Liver (tissue), 9 donors: Measurements from ENCODE around the gene RASGRP1. TPM values are rescaled to one million over a fixed set of nuclear protein-coding genes. Genes with fewer than 3 reads are reported as not detected.

Experiments
- DNase-seq: peaks from one replicate; pipeline ENCODE4 v3.0.0-alpha.2; 2017; ENCODE audit warnings: low spot score
- H3K27ac ChIP-seq, 2 donors: one replicate each; pipeline ENCODE4 v1.7.0; 2013; ENCODE audit warnings: inconsistent platforms in 2 of 2, low read length in 2 of 2, control low read depth in 1 of 2, low read depth in 1 of 2, mild to moderate bottlenecking in 1 of 2
- H3K27me3 ChIP-seq, 4 donors: one replicate each; pipeline versions ENCODE4 v1.6.1 to v1.7.0; 2013; ENCODE audit warnings: low read length in 3 of 4, inconsistent platforms in 1 of 4, mild to moderate bottlenecking in 1 of 4, moderate library complexity in 1 of 4; ENCODE audit not compliant: control insufficient read depth in 4 of 4, insufficient read depth in 4 of 4
- H3K36me3 ChIP-seq, 4 donors: one replicate each; pipeline versions ENCODE4 v1.6.1 to v1.7.0; 2013; ENCODE audit warnings: low read length in 3 of 4, mild to moderate bottlenecking in 3 of 4, low read depth in 1 of 4, moderate library complexity in 1 of 4; ENCODE audit not compliant: control insufficient read depth in 4 of 4, insufficient read depth in 3 of 4
- H3K4me1 ChIP-seq, 4 donors: one replicate each; pipeline versions ENCODE4 v1.6.1 to v1.7.0; 2013; ENCODE audit warnings: low read length in 3 of 4, mild to moderate bottlenecking in 3 of 4, moderate library complexity in 1 of 4; ENCODE audit not compliant: control insufficient read depth in 4 of 4, insufficient read depth in 4 of 4
- H3K4me3 ChIP-seq, 3 donors: one replicate each; pipeline versions ENCODE4 v1.6.1 to v1.7.0; 2013; ENCODE audit warnings: low read length in 3 of 3, control low read depth in 1 of 3, low read depth in 1 of 3, mild to moderate bottlenecking in 1 of 3
- H3K9ac ChIP-seq, 2 donors: one replicate each; pipeline ENCODE4 v1.7.0; 2013; ENCODE audit warnings: low read length in 2 of 2, mild to moderate bottlenecking in 2 of 2, moderate library complexity in 2 of 2, control low read depth in 1 of 2, low read depth in 1 of 2
- H3K9me3 ChIP-seq, 4 donors: one replicate each; pipeline versions ENCODE4 v1.6.1 to v1.7.0; 2013; ENCODE audit warnings: low read length in 3 of 4; ENCODE audit not compliant: control insufficient read depth in 4 of 4
- EGR1 ChIP-seq, 2 donors: IDR thresholded peaks; 2 replicates each; pipeline ENCODE4 v1.6.1; 2016 to 2018; ENCODE audit warnings: antibody characterized with exemption in 2 of 2, low read depth in 2 of 2
- FOXA1 ChIP-seq: IDR thresholded peaks from 2 replicates; pipeline ENCODE4 v1.6.1; 2016; ENCODE audit warnings: antibody characterized with exemption
- FOXA2 ChIP-seq: IDR thresholded peaks from 2 replicates; pipeline ENCODE4 v1.6.1; 2016; ENCODE audit warnings: antibody characterized with exemption
- GABPA ChIP-seq, 2 donors: IDR thresholded peaks in 1 of 2; conservative IDR thresholded peaks in 1 of 2; 2 replicates each; pipeline ENCODE4 v1.6.1; 2016; ENCODE audit warnings: antibody characterized with exemption in 2 of 2, mild to moderate bottlenecking in 1 of 2, moderate library complexity in 1 of 2
- HNF4A ChIP-seq, 2 donors: conservative IDR thresholded peaks; 2 replicates each; pipeline ENCODE4 v1.6.1; 2016; ENCODE audit warnings: antibody characterized with exemption in 2 of 2, mild to moderate bottlenecking in 2 of 2
- HNF4G ChIP-seq: IDR thresholded peaks from 2 replicates; pipeline ENCODE4 v1.6.1; 2016; ENCODE audit warnings: antibody characterized with exemption
- JUND ChIP-seq, 2 donors: IDR thresholded peaks; 2 replicates each; pipeline ENCODE4 v1.6.1; 2016; ENCODE audit warnings: antibody characterized with exemption in 2 of 2
- NR2F2 ChIP-seq: IDR thresholded peaks from 2 replicates; pipeline ENCODE4 v1.6.1; 2016; ENCODE audit warnings: antibody characterized with exemption
- RAD21 ChIP-seq, 2 donors: IDR thresholded peaks; 2 replicates each; pipeline ENCODE4 v1.6.1; 2016; ENCODE audit warnings: antibody characterized with exemption in 2 of 2, mild to moderate bottlenecking in 2 of 2
- RXRA ChIP-seq, 2 donors: IDR thresholded peaks; 2 replicates each; pipeline ENCODE4 v1.6.1; 2017 to 2018; ENCODE audit warnings: antibody characterized with exemption in 2 of 2, mild to moderate bottlenecking in 1 of 2
- SP1 ChIP-seq: IDR thresholded peaks from 2 replicates; pipeline ENCODE4 v1.6.1; 2018; ENCODE audit warnings: antibody characterized with exemption, mild to moderate bottlenecking
- TAF1 ChIP-seq: conservative IDR thresholded peaks from 2 replicates; pipeline ENCODE4 v1.6.1; 2016; ENCODE audit warnings: antibody characterized with exemption, mild to moderate bottlenecking
- YY1 ChIP-seq: IDR thresholded peaks from 2 replicates; pipeline ENCODE4 v1.6.1; 2016; ENCODE audit warnings: antibody characterized with exemption, mild to moderate bottlenecking
- WGBS: extraction: QIAGEN DNeasy Blood & Tissue Kit; methylation state at CpG from one replicate; pipeline ENCODE4 v1.1.7; 2013; 5-methylcytosine and 5-hydroxymethylcytosine counted together
- polyA plus RNA-seq, 2 donors: library from polyadenylated mRNA; stranded (reverse) in 1 of 2; unstranded in 1 of 2; fragments of 200-250 nt in 1 of 2; fragments of >200 nt in 1 of 2; fragmentation: Nextera tagmentation in 1 of 2; extraction: Ambion mirVana in 1 of 2; gene quantifications; one replicate each; pipeline versions ENCODE4 v1.2.1 to v1.2.3, GENCODE V29; 2013 to 2015
- total RNA-seq, 2 donors: library from RNA; depleted of rRNA; stranded (reverse); fragments of >200 nt; gene quantifications; one replicate each; pipeline ENCODE4 v1.2.3, GENCODE V29; 2014
- TF ChIP-seq, protein P1 (sequence below): IDR thresholded peaks from 2 replicates; pipeline ENCODE4 v1.6.1; 2016; ENCODE audit warnings: antibody characterized with exemption
- TF ChIP-seq, protein P2 (sequence below): IDR thresholded peaks from 2 replicates; pipeline ENCODE4 v1.6.1; 2016; ENCODE audit warnings: antibody characterized with exemption
- TF ChIP-seq, protein P3 (sequence below): IDR thresholded peaks from 2 replicates; pipeline ENCODE4 v1.6.1; 2016; ENCODE audit warnings: antibody characterized with exemption, mild to moderate bottlenecking
- TF ChIP-seq, protein P4 (sequence below): fragments of 150-350 bp; IDR thresholded peaks from 2 replicates; pipeline ENCODE4 v1.5.1; 2017; ENCODE audit warnings: improper control_type of control experiment, low read depth, low read length; ENCODE audit not compliant: missing input control
- TF ChIP-seq, protein P5 (sequence below): IDR thresholded peaks from 2 replicates; pipeline ENCODE4 v1.6.1; 2016; ENCODE audit warnings: antibody characterized with exemption
- donor health status: healthy.
- donor health status: healthy.
- donor health status: healthy.
- donor health status: healthy.
- donor health status: healthy.

Gene RASGRP1
- total and polyA plus RNA-seq, 4 donors: 0.17 to 0.75 (median 0.47) TPM

DNA sequence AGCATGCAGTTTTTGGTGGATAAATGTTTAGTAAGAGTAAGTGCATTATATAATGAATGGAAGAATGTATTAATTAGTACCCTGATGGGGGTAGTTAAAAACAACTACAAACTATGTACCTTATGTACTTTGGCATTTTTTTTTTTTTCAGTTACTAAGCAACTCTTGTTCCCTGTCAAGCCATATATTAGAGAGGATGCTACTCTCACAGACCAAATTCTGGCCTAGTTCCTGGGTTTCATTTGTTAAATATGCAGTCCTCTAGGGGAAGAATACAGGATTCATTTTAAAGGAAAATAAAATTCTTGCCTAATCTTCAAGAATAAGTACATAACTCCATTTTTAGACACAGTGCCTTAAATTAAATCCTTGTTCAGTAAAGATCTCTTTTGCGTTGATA, 93.8 kb downstream of the RASGRP1 start (continued):
- TF ChIP-seq, protein P1, sequence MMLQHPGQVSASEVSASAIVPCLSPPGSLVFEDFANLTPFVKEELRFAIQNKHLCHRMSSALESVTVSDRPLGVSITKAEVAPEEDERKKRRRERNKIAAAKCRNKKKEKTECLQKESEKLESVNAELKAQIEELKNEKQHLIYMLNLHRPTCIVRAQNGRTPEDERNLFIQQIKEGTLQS: no peak

DNA sequence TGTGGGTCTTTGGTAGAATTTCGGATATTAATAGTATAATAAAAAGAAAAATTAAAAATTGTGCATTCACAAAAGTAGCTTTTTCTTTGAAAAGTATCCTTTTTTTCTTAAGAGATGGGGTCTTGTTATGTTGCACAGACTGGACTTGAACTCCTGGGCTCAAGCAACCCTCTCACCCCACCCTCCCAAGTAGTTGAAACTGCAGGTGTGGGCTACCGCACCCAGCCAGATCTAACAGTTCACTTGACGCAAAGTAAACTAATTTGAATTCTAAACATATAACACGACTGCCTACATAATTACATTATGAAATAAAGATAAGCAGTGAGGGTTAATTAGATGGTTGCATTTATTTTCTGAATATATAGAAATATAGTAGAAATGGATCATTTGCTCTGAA, 99.9 kb downstream of the RASGRP1 start:
- Histone ChIP-seq H3K9me3 (no peaks in the 10 kb centered on the region), H3K4me3 (no peak overlapping the region), H3K27ac (no peak overlapping the region), H3K27me3 (no peaks in the 10 kb centered on the region), H3K9ac (peak overlapping the region in 1 of 2 donors; percentile 5), H3K36me3 (no peaks in the 10 kb centered on the region), H3K4me1 (peaks cover 0 to 4% (median 3%) of the 10 kb centered on the region in 4 donors)
- no peak for TF ChIP-seq GABPA (IDR thresholded peaks at IDR 0.05 in 1 of 2, conservative IDR thresholded peaks at IDR 0.05 in 1 of 2)
- no peak for TF ChIP-seq YY1
- TF ChIP-seq, protein P1: no peak
- TF ChIP-seq, protein P2, sequence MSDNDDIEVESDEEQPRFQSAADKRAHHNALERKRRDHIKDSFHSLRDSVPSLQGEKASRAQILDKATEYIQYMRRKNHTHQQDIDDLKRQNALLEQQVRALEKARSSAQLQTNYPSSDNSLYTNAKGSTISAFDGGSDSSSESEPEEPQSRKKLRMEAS: no peak
- TF ChIP-seq EGR1 (IDR thresholded peaks at IDR 0.05; ENCODE audit: low read depth in 2 of 2): no peak
- no peak for TF ChIP-seq SP1
- TF ChIP-seq HNF4A (conservative IDR thresholded peaks at IDR 0.05): no peak
- WGBS: 67% methylated on average over 4 of the region's 4 CpGs
- DNase-seq: no peak

DNA sequence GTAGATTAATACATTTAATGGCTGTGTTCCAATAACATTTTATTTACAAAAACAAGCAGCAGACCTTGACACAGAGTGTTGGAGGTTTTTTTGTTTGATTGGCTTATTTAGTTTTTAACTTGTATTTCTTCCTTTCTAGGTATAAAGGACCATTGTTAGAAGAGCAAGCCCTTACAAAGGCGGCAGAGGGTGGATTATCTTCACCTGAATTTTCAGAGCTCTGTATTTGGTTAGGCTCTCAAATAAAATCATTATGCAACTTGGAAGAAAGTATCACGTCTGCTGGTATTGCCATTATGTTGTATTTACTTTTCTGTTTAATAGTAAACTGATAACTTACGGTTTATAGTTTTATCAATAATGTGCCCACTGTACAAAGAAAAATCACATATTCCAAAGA, 100.7 kb downstream of the RASGRP1 start:
- Histone ChIP-seq H3K27me3 (no peaks in the 10 kb centered on the region), H3K4me3 (no peak overlapping the region), H3K36me3 (no peaks in the 10 kb centered on the region), H3K4me1 (peaks cover 0 to 4% (median 3%) of the 10 kb centered on the region in 4 donors), H3K27ac (no peak overlapping the region), H3K9ac (no peak overlapping the region), H3K9me3 (no peaks in the 10 kb centered on the region)
- 34% methylated on average over 3 of the region's 3 CpGs for WGBS
- no peak for DNase-seq
- TF ChIP-seq GABPA (IDR thresholded peaks at IDR 0.05 in 1 of 2, conservative IDR thresholded peaks at IDR 0.05 in 1 of 2) (no peak), RXRA (IDR thresholded peaks at IDR 0.05) (no peak), EGR1 (IDR thresholded peaks at IDR 0.05; ENCODE audit: low read depth in 2 of 2) (no peak), JUND (IDR thresholded peaks at IDR 0.05) (no peak), FOXA1 (no peak), YY1 (no peak), HNF4A (conservative IDR thresholded peaks at IDR 0.05) (no peak), SP1 (no peak), FOXA2 (no peak), TAF1 (no peak), HNF4G (no peak), NR2F2 (no peak), RAD21 (IDR thresholded peaks at IDR 0.05) (no peak)
- TF ChIP-seq, protein P2: no peak
- TF ChIP-seq, protein P3, sequence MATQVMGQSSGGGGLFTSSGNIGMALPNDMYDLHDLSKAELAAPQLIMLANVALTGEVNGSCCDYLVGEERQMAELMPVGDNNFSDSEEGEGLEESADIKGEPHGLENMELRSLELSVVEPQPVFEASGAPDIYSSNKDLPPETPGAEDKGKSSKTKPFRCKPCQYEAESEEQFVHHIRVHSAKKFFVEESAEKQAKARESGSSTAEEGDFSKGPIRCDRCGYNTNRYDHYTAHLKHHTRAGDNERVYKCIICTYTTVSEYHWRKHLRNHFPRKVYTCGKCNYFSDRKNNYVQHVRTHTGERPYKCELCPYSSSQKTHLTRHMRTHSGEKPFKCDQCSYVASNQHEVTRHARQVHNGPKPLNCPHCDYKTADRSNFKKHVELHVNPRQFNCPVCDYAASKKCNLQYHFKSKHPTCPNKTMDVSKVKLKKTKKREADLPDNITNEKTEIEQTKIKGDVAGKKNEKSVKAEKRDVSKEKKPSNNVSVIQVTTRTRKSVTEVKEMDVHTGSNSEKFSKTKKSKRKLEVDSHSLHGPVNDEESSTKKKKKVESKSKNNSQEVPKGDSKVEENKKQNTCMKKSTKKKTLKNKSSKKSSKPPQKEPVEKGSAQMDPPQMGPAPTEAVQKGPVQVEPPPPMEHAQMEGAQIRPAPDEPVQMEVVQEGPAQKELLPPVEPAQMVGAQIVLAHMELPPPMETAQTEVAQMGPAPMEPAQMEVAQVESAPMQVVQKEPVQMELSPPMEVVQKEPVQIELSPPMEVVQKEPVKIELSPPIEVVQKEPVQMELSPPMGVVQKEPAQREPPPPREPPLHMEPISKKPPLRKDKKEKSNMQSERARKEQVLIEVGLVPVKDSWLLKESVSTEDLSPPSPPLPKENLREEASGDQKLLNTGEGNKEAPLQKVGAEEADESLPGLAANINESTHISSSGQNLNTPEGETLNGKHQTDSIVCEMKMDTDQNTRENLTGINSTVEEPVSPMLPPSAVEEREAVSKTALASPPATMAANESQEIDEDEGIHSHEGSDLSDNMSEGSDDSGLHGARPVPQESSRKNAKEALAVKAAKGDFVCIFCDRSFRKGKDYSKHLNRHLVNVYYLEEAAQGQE: no peak
- TF ChIP-seq, protein P4, sequence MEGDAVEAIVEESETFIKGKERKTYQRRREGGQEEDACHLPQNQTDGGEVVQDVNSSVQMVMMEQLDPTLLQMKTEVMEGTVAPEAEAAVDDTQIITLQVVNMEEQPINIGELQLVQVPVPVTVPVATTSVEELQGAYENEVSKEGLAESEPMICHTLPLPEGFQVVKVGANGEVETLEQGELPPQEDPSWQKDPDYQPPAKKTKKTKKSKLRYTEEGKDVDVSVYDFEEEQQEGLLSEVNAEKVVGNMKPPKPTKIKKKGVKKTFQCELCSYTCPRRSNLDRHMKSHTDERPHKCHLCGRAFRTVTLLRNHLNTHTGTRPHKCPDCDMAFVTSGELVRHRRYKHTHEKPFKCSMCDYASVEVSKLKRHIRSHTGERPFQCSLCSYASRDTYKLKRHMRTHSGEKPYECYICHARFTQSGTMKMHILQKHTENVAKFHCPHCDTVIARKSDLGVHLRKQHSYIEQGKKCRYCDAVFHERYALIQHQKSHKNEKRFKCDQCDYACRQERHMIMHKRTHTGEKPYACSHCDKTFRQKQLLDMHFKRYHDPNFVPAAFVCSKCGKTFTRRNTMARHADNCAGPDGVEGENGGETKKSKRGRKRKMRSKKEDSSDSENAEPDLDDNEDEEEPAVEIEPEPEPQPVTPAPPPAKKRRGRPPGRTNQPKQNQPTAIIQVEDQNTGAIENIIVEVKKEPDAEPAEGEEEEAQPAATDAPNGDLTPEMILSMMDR: no peak
- TF ChIP-seq, protein P5, sequence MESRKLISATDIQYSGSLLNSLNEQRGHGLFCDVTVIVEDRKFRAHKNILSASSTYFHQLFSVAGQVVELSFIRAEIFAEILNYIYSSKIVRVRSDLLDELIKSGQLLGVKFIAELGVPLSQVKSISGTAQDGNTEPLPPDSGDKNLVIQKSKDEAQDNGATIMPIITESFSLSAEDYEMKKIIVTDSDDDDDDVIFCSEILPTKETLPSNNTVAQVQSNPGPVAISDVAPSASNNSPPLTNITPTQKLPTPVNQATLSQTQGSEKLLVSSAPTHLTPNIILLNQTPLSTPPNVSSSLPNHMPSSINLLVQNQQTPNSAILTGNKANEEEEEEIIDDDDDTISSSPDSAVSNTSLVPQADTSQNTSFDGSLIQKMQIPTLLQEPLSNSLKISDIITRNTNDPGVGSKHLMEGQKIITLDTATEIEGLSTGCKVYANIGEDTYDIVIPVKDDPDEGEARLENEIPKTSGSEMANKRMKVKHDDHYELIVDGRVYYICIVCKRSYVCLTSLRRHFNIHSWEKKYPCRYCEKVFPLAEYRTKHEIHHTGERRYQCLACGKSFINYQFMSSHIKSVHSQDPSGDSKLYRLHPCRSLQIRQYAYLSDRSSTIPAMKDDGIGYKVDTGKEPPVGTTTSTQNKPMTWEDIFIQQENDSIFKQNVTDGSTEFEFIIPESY: no peak
- TF ChIP-seq, protein P1: no peak
